K562 (cell line): ENCODE results near the gene ERAP2. TPM values are rescaled to one million over a fixed set of nuclear protein-coding genes. Genes with fewer than 3 reads are reported as not detected.
A peak's percentile ranks its signal among the peaks of the same experiment; 100 is the strongest.

ENCODE experiments used
- ATAC-seq: fragments of 200-7000 bp; cut with Tn5 transposase; 3 replicates; pipeline ENCODE4 v1.9.1; 2020; ENCODE audit warnings: moderate library complexity
- BruUV-seq: library from RNA; stranded (reverse); fragments of 400-500 nt; replicated peaks from 2 replicates; lab custom pipeline; 2021; lab: Mats Ljungman, UMichigan
- CTCF ChIA-PET: fragments of 300-600 bp; formaldehyde crosslinking; extraction: SDS; loops from one replicate; lab custom pipeline; 2021; ENCODE audit warnings: low intra/inter-chr PET ratio; lab: Yijun Ruan, JAX
- POLR2A ChIA-PET: fragments of 300-600, 350-650 bp; sonication (Branson Sonifier 250); formaldehyde crosslinking; extraction: SDS; loops from one replicate; lab custom pipeline; 2021; ENCODE audit warnings: antibody characterized with exemption, inconsistent platforms; lab: Yijun Ruan, JAX
- DNase-seq, 4 experiments: peaks; one replicate each; pipeline versions ENCODE4 v3.0.0 to v3.0.0-alpha.2; 2011 to 2018; ENCODE audit warnings: low spot score in 3 of 4, mixed read lengths in 3 of 4; ENCODE audit errors: extremely low read depth in 1 of 4
- FAIRE-seq: peaks from 2 replicates; lab custom pipeline; 2011; peaks lifted over from hg19 to GRCh38; lab: Jason Lieb, UNC
- H2AFZ ChIP-seq: 2 replicates; pipeline ENCODE4 v1.6.0; 2011; ENCODE audit warnings: low read depth, low read length, control low read depth, inconsistent platforms
- H3K27ac ChIP-seq: fragments of 200-600 bp; 3 replicates; pipeline ENCODE4 v1.8.0; 2011; ENCODE audit warnings: low read depth, mild to moderate bottlenecking, control low read depth, inconsistent platforms, low read length, moderate library complexity, mixed read lengths; ENCODE audit errors: extremely low read depth
- H3K27me3 ChIP-seq, 2 experiments: fragments of 300-600 bp in 1 of 2; 2 replicates in 1 of 2; 3 replicates in 1 of 2; pipeline versions ENCODE4 v1.6.0 to v1.8.0; 2011; ENCODE audit warnings: inconsistent platforms in 2 of 2, low read length in 2 of 2, mild to moderate bottlenecking in 1 of 2, mixed read lengths in 1 of 2, moderate library complexity in 1 of 2; ENCODE audit not compliant: control insufficient read depth in 2 of 2, insufficient read depth in 2 of 2
- H3K36me3 ChIP-seq: fragments of 300-600 bp; 3 replicates; pipeline ENCODE4 v1.8.0; 2011; ENCODE audit warnings: mild to moderate bottlenecking, low read length, inconsistent platforms; ENCODE audit not compliant: control insufficient read depth, insufficient read depth
- H3K4me1 ChIP-seq, 2 experiments: fragments of 200-600 bp in 1 of 2; replicated peaks in 1 of 2; 2 replicates in 1 of 2; 3 replicates in 1 of 2; pipeline versions ENCODE4 v1.5.1 to v1.8.0; 2011; ENCODE audit warnings: inconsistent platforms in 2 of 2, low read length in 2 of 2, mild to moderate bottlenecking in 1 of 2, mixed read lengths in 1 of 2, moderate library complexity in 1 of 2; ENCODE audit not compliant: control insufficient read depth in 2 of 2, insufficient read depth in 2 of 2
- H3K4me2 ChIP-seq: 2 replicates; pipeline ENCODE4 v1.6.1; 2011; ENCODE audit warnings: low read length, control low read depth, inconsistent platforms, mixed read lengths; ENCODE audit not compliant: insufficient read depth
- H3K4me3 ChIP-seq: fragments of 200-600 bp; sonication (generic), shearing (Covaris generic); 2 replicates; pipeline ENCODE4 v1.5.1; 2016; ENCODE audit warnings: control low read depth, inconsistent platforms
- H3K79me2 ChIP-seq: fragments of 200-600 bp; 3 replicates; pipeline ENCODE4 v1.8.0; 2011; ENCODE audit warnings: low read length, inconsistent platforms; ENCODE audit not compliant: control insufficient read depth, insufficient read depth
- H3K9ac ChIP-seq, 2 experiments: 2 replicates each; pipeline versions ENCODE4 v1.6.0 to v1.6.1; 2011; ENCODE audit warnings: low read depth in 2 of 2, low read length in 2 of 2, control low read depth in 1 of 2, inconsistent platforms in 1 of 2, mild to moderate bottlenecking in 1 of 2, mixed read lengths in 1 of 2; ENCODE audit not compliant: insufficient read depth in 1 of 2
- H3K9me1 ChIP-seq: one replicate; pipeline ENCODE4 v1.6.0; 2011; ENCODE audit warnings: inconsistent platforms, mild to moderate bottlenecking, low read length, moderate library complexity; ENCODE audit not compliant: control insufficient read depth, insufficient read depth
- H3K9me3 ChIP-seq: replicated peaks from 2 replicates; pipeline ENCODE4 v1.5.1; 2011; ENCODE audit warnings: low read depth, low read length, inconsistent platforms; ENCODE audit not compliant: control insufficient read depth, insufficient read depth
- H4K20me1 ChIP-seq: replicated peaks from 2 replicates; pipeline ENCODE4 v1.6.1; 2011; ENCODE audit warnings: low read length, inconsistent platforms, mixed read lengths; ENCODE audit not compliant: control insufficient read depth, insufficient read depth
- ELF1 ChIP-seq: fragments of 200-800 bp; sonication (Bioruptor generic); IDR thresholded peaks from 2 replicates; pipeline ENCODE4 v1.6.1; 2016; ENCODE audit warnings: missing genetic modification characterization, missing compliant biosample characterization
- ERF ChIP-seq: fragments of 450-650 bp; formaldehyde crosslinking; IDR thresholded peaks from 2 replicates; pipeline ENCODE4 v1.4.0; 2020; ENCODE audit warnings: mild to moderate bottlenecking, mixed read lengths
- KHSRP ChIP-seq: fragments of 450-650 bp; IDR thresholded peaks from 2 replicates; pipeline ENCODE4 v1.6.1; 2017
- THAP12 ChIP-seq: fragments of 250-450 bp; sonication (Bioruptor Pico); IDR thresholded peaks from 2 replicates; pipeline ENCODE4 v1.9.0; 2021; ENCODE audit warnings: mild to moderate bottlenecking, inconsistent platforms
- ZNF41 ChIP-seq: fragments of 250-450 bp; sonication (Bioruptor Pico); conservative IDR thresholded peaks from 2 replicates; pipeline ENCODE4 v1.4.0; 2020; ENCODE audit warnings: mild to moderate bottlenecking
- ZNF507 ChIP-seq: conservative IDR thresholded peaks from 2 replicates; pipeline ENCODE4 v1.6.1; 2017; ENCODE audit warnings: missing genetic modification characterization, missing compliant biosample characterization
- ZNF696 ChIP-seq: fragments of 250-450 bp; sonication (Bioruptor Pico); conservative IDR thresholded peaks from 2 replicates; pipeline ENCODE4 v1.4.0; 2020; ENCODE audit warnings: mild to moderate bottlenecking, moderate library complexity
- WGBS: fragments of 100-300 bp; shearing (Covaris generic); methylation state at CpG from one replicate; pipeline ENCODE4 v1.1.6; 2016; ENCODE audit warnings: low coverage, mixed read lengths; ENCODE audit not compliant: insufficient coverage; ENCODE audit errors: missing lambda C conversion rate; 5-methylcytosine and 5-hydroxymethylcytosine counted together
- in situ Hi-C: fragments of 300-500 bp; cut with MboI; formaldehyde crosslinking; loops from 4 replicates; pipeline ENCODE4 v1.15.0; 2018; ENCODE audit warnings: inconsistent platforms, mixed read lengths
- intact Hi-C: fragments of 100-400 bp; cut with micrococcal nuclease; formaldehyde crosslinking; loops from 2 replicates; pipeline ENCODE4 v1.14.2; 2022
- polyA plus RNA-seq, 8 experiments: library from polyadenylated mRNA; depleted of rRNA in 4 of 8; stranded (reverse) in 5 of 8; unstranded in 3 of 8; fragments of >200 nt; fragmentation: Nextera tagmentation in 2 of 8; fragmentation: Illumina TruSeq in 1 of 8; extraction: Ambion mirVana in 2 of 8; extraction: Trizol in 1 of 8; gene quantifications; 2 replicates each; pipeline versions ENCODE4 v1.2.1 to v1.2.3, GENCODE V29; 2011 to 2014; ENCODE audit warnings: inconsistent platforms in 1 of 8, missing spikeins in 1 of 8
- total RNA-seq, 7 experiments: library from RNA; depleted of rRNA in 6 of 7; stranded (reverse); fragments of >200 nt in 6 of 7; fragmentation: Illumina TruSeq in 2 of 7; extraction: Trizol in 2 of 7; gene quantifications; 2 replicates each; pipeline versions ENCODE4 v1.2.1 to v1.2.3, GENCODE V29; 2011 to 2021; ENCODE audit warnings: low replicate concordance in 1 of 7

Gene ERAP2
- total and polyA plus RNA-seq, 9 of the 15 experiments (the other 6 are each of a cell fraction or from before 2014, with no cell fraction given): 0.93 to 4.0 (median 2.1) TPM

GRCh38 chr5:96838201-96839070 lies 37.9 kb upstream of the ERAP2 start:
- ChIA-PET POLR2A (interaction anchor here (0.6 to 1.4 kb wide), 4 partner anchors 22 to 250 kb away, joined by 3 to 4 read pairs (median 3); no protein-coding TSS in a partner anchor), CTCF (no interaction called here)
- BruUV-seq: no TSS peak
- no peak overlapping the region for H3K4me3 ChIP-seq
- ATAC-seq: no peak
- H3K9ac ChIP-seq: no peak overlapping the region
- in situ Hi-C loops (no loop called here), intact Hi-C loops (no loop called here)
- no peaks in the 10 kb centered on the region for H3K36me3 ChIP-seq
- H3K27ac ChIP-seq: no peak overlapping the region
- DNase-seq: no peak
- TF ChIP-seq ERF (no peak), ZNF41 (CRISPR knock-in tag) (no peak), ZNF507 (tag) (no peak), KHSRP (no peak), ZNF696 (CRISPR knock-in tag) (no peak), ELF1 (no peak), THAP12 (CRISPR knock-in tag) (no peak)
- H2AFZ ChIP-seq: peak overlapping the region; percentile 53; the same call in 1 of the 2 replicates
- no peaks in the 10 kb centered on the region for H4K20me1 ChIP-seq
- WGBS: 29% methylated on average over 2 of the region's 2 CpGs
- peaks cover 0 to 3% of the 10 kb centered on the region in 2 experiments; a peak in 2 of 5 replicates for H3K4me1 ChIP-seq
- no peaks in the 10 kb centered on the region for H3K79me2 ChIP-seq
- no peaks in the 10 kb centered on the region for H3K27me3 ChIP-seq
- no peak overlapping the region for H3K4me2 ChIP-seq
- no peaks in the 10 kb centered on the region for H3K9me1 ChIP-seq
- no peak for FAIRE-seq
- no peaks in the 10 kb centered on the region for H3K9me3 ChIP-seq
